ENCODE results near the gene DSCAM.

DNA sequence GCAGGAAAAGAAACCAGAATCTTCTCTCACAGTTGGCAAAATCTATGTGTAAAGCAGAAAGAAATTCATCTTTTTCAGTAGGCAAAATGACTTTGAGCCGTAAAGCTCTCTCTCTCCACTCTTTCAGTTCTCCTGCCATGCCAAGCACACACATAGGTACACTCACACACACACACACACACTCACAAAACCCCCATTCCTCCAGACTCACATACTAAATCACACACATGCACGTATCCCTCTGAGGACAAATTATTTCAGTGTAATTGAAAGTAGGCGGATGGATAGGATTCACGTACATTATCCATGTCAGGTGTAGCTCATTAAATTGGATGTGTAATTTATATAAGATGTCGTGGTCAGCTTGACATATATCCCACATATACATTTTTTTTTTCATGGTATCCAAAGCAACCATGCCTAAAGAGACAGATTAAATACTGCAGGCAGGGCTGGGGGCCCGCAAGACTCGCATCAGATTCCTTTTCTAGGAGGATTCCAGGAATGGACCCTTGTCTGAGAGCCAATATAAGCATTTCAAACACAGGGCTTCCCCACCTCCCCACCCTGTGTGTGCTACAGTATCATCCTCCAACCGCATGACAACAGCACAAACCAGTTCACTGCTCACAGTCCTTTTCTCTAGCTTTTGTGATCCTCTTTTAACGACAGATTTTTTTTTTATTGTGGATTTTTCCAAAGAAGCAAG lies 658.9 kb downstream of the DSCAM start:
- TF ChIP-seq, protein P1, sequence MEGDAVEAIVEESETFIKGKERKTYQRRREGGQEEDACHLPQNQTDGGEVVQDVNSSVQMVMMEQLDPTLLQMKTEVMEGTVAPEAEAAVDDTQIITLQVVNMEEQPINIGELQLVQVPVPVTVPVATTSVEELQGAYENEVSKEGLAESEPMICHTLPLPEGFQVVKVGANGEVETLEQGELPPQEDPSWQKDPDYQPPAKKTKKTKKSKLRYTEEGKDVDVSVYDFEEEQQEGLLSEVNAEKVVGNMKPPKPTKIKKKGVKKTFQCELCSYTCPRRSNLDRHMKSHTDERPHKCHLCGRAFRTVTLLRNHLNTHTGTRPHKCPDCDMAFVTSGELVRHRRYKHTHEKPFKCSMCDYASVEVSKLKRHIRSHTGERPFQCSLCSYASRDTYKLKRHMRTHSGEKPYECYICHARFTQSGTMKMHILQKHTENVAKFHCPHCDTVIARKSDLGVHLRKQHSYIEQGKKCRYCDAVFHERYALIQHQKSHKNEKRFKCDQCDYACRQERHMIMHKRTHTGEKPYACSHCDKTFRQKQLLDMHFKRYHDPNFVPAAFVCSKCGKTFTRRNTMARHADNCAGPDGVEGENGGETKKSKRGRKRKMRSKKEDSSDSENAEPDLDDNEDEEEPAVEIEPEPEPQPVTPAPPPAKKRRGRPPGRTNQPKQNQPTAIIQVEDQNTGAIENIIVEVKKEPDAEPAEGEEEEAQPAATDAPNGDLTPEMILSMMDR (IDR thresholded peaks at IDR 0.05), result no peak
- TF ChIP-seq POLR2AphosphoS5 (IDR thresholded peaks at IDR 0.05), result no peak
- TF ChIP-seq POLR2A (IDR thresholded peaks at IDR 0.05), result no peak

Measured in gastroesophageal sphincter (tissue), 3 donors.